Type B pancreatic cell (in vitro differentiated cells): ENCODE results near the gene PRKN. TPM values are rescaled to one million over a fixed set of nuclear protein-coding genes. Genes with fewer than 3 reads are reported as not detected.

Experiments used
- DNase-seq: peaks from one replicate; pipeline ENCODE4 v3.0.0; 2021; ENCODE audit warnings: mixed read lengths; ENCODE audit not compliant: unreplicated experiment; ENCODE audit errors: extremely low spot score
- H3K27ac Mint-ChIP-seq: 2 replicates; pipeline ENCODE4 v1.8.0; 2021; ENCODE audit warnings: mild to moderate bottlenecking, mixed read lengths
- H3K27me3 Mint-ChIP-seq: 2 replicates; pipeline ENCODE4 v1.8.0; 2021; ENCODE audit warnings: mixed read lengths
- H3K36me3 Mint-ChIP-seq: 2 replicates; pipeline ENCODE4 v1.8.0; 2021; ENCODE audit warnings: mixed read lengths
- H3K4me1 Mint-ChIP-seq: one replicate; pipeline ENCODE4 v1.8.0; 2021; ENCODE audit warnings: mixed read lengths; ENCODE audit not compliant: unreplicated experiment
- H3K4me3 Mint-ChIP-seq: 2 replicates; pipeline ENCODE4 v1.8.0; 2021; ENCODE audit warnings: mild to moderate bottlenecking, mixed read lengths
- H3K9me3 Mint-ChIP-seq: 2 replicates; pipeline ENCODE4 v1.8.0; 2021; ENCODE audit warnings: mixed read lengths
- CTCF ChIP-seq: fragments of 200-600 bp; sonication (generic); conservative IDR thresholded peaks from 2 replicates; pipeline ENCODE4 v1.5.0; 2021; ENCODE audit warnings: antibody characterized with exemption, mild to moderate bottlenecking
- total RNA-seq: library from RNA; stranded (reverse); gene quantifications from 2 replicates; pipeline ENCODE4 v1.2.1, GENCODE V29; 2021; ENCODE audit warnings: low replicate concordance

The PRKN gene
- total RNA-seq, 1 donor from 2014 or later: 6.2 TPM

- Mint-ChIP-seq H3K4me1 (no peaks in the 10 kb centered on the region), H3K27me3 (no peaks in the 10 kb centered on the region), H3K4me3 (no peak overlapping the region), H3K9me3 (no peaks in the 10 kb centered on the region), H3K36me3 (no peaks in the 10 kb centered on the region), H3K27ac (no peak overlapping the region)
- no peak for DNase-seq
- no peak for TF ChIP-seq CTCF
Measured at GRCh38 chr6:161736326-161736725, 991.2 kb downstream of the PRKN start.

GRCh38 chr6:161732594-161732993, 995.0 kb downstream of the PRKN start:
- Mint-ChIP-seq H3K9me3 (no peaks in the 10 kb centered on the region), H3K4me3 (no peak overlapping the region), H3K27ac (no peak overlapping the region), H3K36me3 (no peaks in the 10 kb centered on the region), H3K27me3 (peaks cover 3% of the 10 kb centered on the region), H3K4me1 (no peaks in the 10 kb centered on the region)
- DNase-seq: no peak
- no peak for TF ChIP-seq CTCF

GRCh38 chr6:161727083-161727833, 1000.3 kb downstream of the PRKN start:
- no peak for DNase-seq
- H3K36me3 Mint-ChIP-seq: no peaks in the 10 kb centered on the region
- no peaks in the 10 kb centered on the region for H3K4me1 Mint-ChIP-seq
- H3K27ac Mint-ChIP-seq: no peak overlapping the region
- no peak overlapping the region for H3K4me3 Mint-ChIP-seq
- no peaks in the 10 kb centered on the region for H3K9me3 Mint-ChIP-seq
- peaks cover 3% of the 10 kb centered on the region for H3K27me3 Mint-ChIP-seq
- no peak for TF ChIP-seq CTCF

- H3K4me3 Mint-ChIP-seq: no peak overlapping the region
- H3K27me3 Mint-ChIP-seq: no peaks in the 10 kb centered on the region
- H3K9me3 Mint-ChIP-seq: no peaks in the 10 kb centered on the region
- no peak overlapping the region for H3K27ac Mint-ChIP-seq
- TF ChIP-seq CTCF: no peak
- no peak for DNase-seq
- H3K4me1 Mint-ChIP-seq: no peaks in the 10 kb centered on the region
- H3K36me3 Mint-ChIP-seq: no peaks in the 10 kb centered on the region
Measured at GRCh38 chr6:161722394-161722793, 1005.2 kb downstream of the PRKN start.

GRCh38 chr6:161721511-161721910, 1006.1 kb downstream of the PRKN start:
- Mint-ChIP-seq H3K4me1 (peaks cover 2% of the 10 kb centered on the region), H3K27ac (no peak overlapping the region), H3K4me3 (no peak overlapping the region), H3K9me3 (no peaks in the 10 kb centered on the region), H3K27me3 (no peaks in the 10 kb centered on the region), H3K36me3 (no peaks in the 10 kb centered on the region)
- DNase-seq: no peak
- TF ChIP-seq CTCF: no peak
